Aorta (tissue), 5 donors: ENCODE results near the gene AP3B1. TPM values are rescaled to one million over a fixed set of nuclear protein-coding genes. Genes with fewer than 3 reads are reported as not detected.

Experiments used
- ATAC-seq: fragments of 200-7000 bp; cut with Tn5 transposase; one replicate; pipeline ENCODE4 v1.9.1; 2022; ENCODE audit warnings: moderate library complexity; ENCODE audit not compliant: low FRiP score
- DNase-seq, 2 donors: peaks; one replicate each; pipeline ENCODE4 v3.0.0-alpha.2; 2020
- H3K27ac ChIP-seq, 2 donors: one replicate each; pipeline ENCODE4 v1.5.1; 2013; ENCODE audit warnings: low read length in 2 of 2, mild to moderate bottlenecking in 2 of 2, moderate library complexity in 2 of 2, control low read depth in 1 of 2, inconsistent platforms in 1 of 2, low read depth in 1 of 2
- H3K27me3 ChIP-seq, 2 donors: one replicate each; pipeline ENCODE4 v1.6.1; 2013; ENCODE audit warnings: control low read depth in 1 of 2, low read length in 1 of 2, mild to moderate bottlenecking in 1 of 2, moderate library complexity in 1 of 2; ENCODE audit not compliant: insufficient read depth in 2 of 2, control insufficient read depth in 1 of 2
- H3K36me3 ChIP-seq, 2 donors: one replicate each; pipeline ENCODE4 v1.6.1; 2013; ENCODE audit warnings: control low read depth in 1 of 2, low read length in 1 of 2, mild to moderate bottlenecking in 1 of 2; ENCODE audit not compliant: insufficient read depth in 2 of 2, control insufficient read depth in 1 of 2
- H3K4me1 ChIP-seq, 2 donors: one replicate each; pipeline ENCODE4 v1.6.1; 2013; ENCODE audit warnings: low read length in 2 of 2, control low read depth in 1 of 2, mild to moderate bottlenecking in 1 of 2, moderate library complexity in 1 of 2; ENCODE audit not compliant: insufficient read depth in 2 of 2, control insufficient read depth in 1 of 2
- H3K4me3 ChIP-seq, 2 donors: one replicate each; pipeline ENCODE4 v1.5.1; 2013; ENCODE audit warnings: low read length in 2 of 2, control low read depth in 1 of 2, mild to moderate bottlenecking in 1 of 2
- H3K9me3 ChIP-seq: one replicate; pipeline ENCODE4 v1.6.1; 2013; ENCODE audit warnings: mild to moderate bottlenecking, low read length; ENCODE audit not compliant: control insufficient read depth
- WGBS, 2 donors: extraction: QIAGEN DNeasy Blood & Tissue Kit; methylation state at CpG; one replicate each; pipeline ENCODE4 v1.1.7; 2013; 5-methylcytosine and 5-hydroxymethylcytosine counted together
- intact Hi-C, 2 donors: fragments of 100-400 bp; cut with DNase I; formaldehyde crosslinking; loops; one replicate each; pipeline versions ENCODE4 v1.14.2 to v1.15.0; 2022
- polyA plus RNA-seq, 2 donors: library from polyadenylated mRNA; stranded (reverse); fragments of 200-250 nt; gene quantifications; one replicate each; pipeline ENCODE4 v1.2.3, GENCODE V29; 2013
- total RNA-seq, 2 donors: library from RNA; stranded (reverse); fragmentation: NEBNext Ultra II Directional; extraction: Animal tissue kit (Norgen Biotek cat#: 25700); gene quantifications; one replicate each; pipeline ENCODE4 v1.2.1, GENCODE V29; 2021
- donor health status: healthy with polysubstance abuse.
- donor health status: Bipolar disorder and iron deficiency.
- donor health status: DM: no; HTN: no; CAD: no.
- donor health status: DM: no; HTN: no; CAD: no.
- donor health status: DM: yes; HTN: yes; CAD: no.

AP3B1 gene
- total and polyA plus RNA-seq, 4 donors: 17.8 to 46.7 (median 37.1) TPM

DNA sequence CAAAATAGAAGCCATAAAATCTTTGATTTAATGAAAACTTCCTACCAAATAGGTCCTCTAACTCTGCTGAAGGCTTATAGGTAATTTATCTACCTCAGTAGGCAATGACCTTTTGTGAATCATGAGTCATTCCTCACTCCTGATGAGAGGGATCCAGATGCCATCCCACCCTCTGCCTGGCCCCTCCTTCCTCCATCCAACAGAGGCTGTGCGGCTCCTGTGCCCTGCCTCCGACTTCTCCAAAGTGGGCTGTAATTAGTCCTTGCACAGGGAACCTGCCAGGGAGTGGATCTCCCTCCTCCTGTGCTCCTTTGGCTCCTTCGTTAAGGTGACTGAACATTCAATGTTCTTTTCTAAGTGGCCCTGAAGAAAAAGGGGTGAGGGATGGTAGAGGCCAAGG lies 304.5 kb downstream of the AP3B1 start:
- Histone ChIP-seq H3K4me3 (no peak overlapping the region), H3K27me3 (no peaks in the 10 kb centered on the region), H3K36me3 (no peaks in the 10 kb centered on the region), H3K4me1 (peaks cover 0 to 3% of the 10 kb centered on the region in 2 donors), H3K27ac (no peak overlapping the region), H3K9me3 (no peaks in the 10 kb centered on the region)
- no peak for DNase-seq
- ATAC-seq: no peak
- WGBS, 2 donors: 85 to 95% methylated on average over 3 of the region's 3 CpGs
- intact Hi-C loops: no loop called here

DNA sequence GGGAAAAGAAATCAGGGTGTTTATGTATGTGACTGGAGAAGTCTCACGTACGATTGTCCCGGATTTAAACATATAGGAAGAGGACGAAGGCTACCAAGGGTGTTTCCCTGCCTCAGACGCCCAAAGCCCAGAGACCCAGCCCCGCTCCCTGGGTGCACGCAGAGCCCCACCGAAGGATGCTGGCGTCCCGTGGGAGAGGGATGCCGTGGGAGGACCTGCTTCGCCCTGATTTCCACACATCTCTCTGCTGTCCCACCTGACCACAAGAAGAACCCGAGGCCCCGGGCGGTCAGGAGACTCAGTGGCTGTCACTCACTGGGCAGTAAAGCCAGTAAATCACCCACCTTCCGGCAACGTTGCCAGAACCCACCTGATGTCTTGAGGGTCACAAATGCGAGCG lies 306.5 kb downstream of the AP3B1 start:
- intact Hi-C loops: no loop called here
- no peak for ATAC-seq
- H3K4me3 ChIP-seq: no peak overlapping the region
- no peaks in the 10 kb centered on the region for H3K36me3 ChIP-seq
- no peaks in the 10 kb centered on the region for H3K9me3 ChIP-seq
- DNase-seq: no peak
- no peaks in the 10 kb centered on the region for H3K27me3 ChIP-seq
- H3K27ac ChIP-seq: no peak overlapping the region
- WGBS, 2 donors: 93% methylated on average over 17 to 19 of the region's 19 CpGs
- peaks cover 0 to 4% of the 10 kb centered on the region in 2 donors for H3K4me1 ChIP-seq

DNA sequence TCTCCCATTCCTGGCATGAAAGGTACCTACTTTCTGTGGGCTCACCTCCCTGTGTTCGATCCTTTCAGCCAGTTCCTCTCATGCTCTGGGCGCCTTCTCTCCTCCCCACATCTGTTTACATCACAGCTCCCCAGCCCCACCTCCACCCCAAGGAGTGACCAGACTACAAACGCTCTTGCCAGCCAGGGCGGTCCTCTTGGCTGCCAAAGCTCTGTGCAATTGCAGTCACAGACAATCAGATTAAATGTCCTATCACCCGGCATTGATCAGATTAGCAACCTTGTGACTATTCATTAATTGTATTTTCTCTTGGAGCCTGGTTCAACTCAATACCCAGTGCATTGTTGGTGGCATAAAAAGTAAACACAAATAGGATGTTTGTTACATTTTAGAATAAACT lies 307.2 kb downstream of the AP3B1 start:
- intact Hi-C loops: no loop called here
- DNase-seq: no peak
- H3K27me3 ChIP-seq: no peaks in the 10 kb centered on the region
- ATAC-seq: no peak
- 54 to 56% methylated on average over 5 of the region's 5 CpGs for WGBS, 2 donors
- peaks cover 0 to 4% of the 10 kb centered on the region in 2 donors for H3K4me1 ChIP-seq
- no peaks in the 10 kb centered on the region for H3K9me3 ChIP-seq
- H3K27ac ChIP-seq: no peak overlapping the region
- H3K4me3 ChIP-seq: no peak overlapping the region
- H3K36me3 ChIP-seq: no peaks in the 10 kb centered on the region

DNA sequence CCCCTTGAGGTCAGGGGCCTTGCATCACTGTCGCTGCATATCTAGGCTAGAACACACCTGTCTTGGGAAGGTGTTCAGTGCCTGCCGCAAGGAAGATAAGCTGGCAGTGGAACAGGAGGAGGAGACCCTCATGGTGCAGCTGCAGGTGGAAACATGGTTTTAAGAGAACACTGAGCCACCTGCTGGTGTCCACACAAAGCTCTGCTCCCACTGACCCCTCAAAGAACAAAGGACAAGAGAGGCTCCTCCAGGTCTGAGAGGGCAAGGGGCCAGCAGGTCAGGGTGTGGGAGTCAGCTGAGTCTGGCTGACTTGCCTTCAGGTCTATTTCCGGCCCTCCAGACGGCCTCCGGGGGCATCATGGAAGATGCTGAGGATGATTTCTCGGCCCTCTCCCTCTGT lies 308.2 kb downstream of the AP3B1 start:
- Histone ChIP-seq H3K4me3 (no peak overlapping the region), H3K9me3 (no peaks in the 10 kb centered on the region), H3K4me1 (peaks cover 0 to 4% of the 10 kb centered on the region in 2 donors), H3K36me3 (no peaks in the 10 kb centered on the region), H3K27ac (no peak overlapping the region), H3K27me3 (no peaks in the 10 kb centered on the region)
- intact Hi-C loops: no loop called here
- no peak for ATAC-seq
- DNase-seq: no peak
- WGBS, 2 donors: 88 to 95% methylated on average over 6 of the region's 6 CpGs

DNA sequence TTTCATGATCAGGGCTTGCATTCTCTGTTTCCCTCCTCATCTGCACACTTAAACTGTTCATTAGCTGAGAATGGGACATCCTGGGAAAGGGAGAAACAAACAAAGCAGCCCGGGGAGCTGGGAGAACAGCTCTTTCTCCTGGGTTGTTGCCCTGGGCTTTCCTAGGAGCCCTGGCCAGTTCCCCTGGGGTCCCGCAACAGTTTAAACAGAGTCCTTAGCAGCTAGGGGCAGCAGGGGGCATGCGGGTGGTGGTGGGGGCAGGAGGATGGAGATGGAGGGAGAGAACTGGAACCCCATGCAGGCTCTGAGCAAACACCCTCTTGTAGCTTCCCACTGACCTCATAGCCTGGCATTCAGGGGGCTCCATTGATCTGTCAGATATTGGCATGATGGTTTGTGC lies 309.3 kb downstream of the AP3B1 start:
- H3K36me3 ChIP-seq: no peaks in the 10 kb centered on the region
- DNase-seq (no peak), ATAC-seq (no peak)
- 41 to 48% methylated on average over 3 of the region's 3 CpGs for WGBS, 2 donors
- no peak overlapping the region for H3K27ac ChIP-seq
- peaks cover 0 to 4% of the 10 kb centered on the region in 2 donors for H3K4me1 ChIP-seq
- intact Hi-C loops: no loop called here
- H3K27me3 ChIP-seq: no peaks in the 10 kb centered on the region
- no peak overlapping the region for H3K4me3 ChIP-seq
- H3K9me3 ChIP-seq: no peaks in the 10 kb centered on the region

DNA sequence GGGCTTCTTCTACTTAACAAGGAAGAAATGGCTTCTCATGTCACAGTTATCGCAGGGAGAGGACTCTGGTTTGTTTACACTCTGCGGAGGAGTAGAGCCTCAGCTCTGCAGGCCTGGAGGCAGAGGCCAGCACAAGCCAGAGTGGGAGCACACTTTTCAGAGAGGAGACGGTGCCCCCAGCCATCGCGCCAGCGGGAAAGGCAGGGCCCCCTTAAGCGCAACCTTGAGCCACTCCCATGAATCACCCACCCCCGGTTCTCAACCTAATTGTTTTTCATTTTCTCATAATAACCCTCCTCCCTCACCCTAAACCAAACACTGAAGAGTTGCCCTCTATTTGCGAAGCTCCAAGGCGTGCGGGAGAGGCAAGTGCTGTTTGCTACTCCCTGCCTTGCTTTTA lies 309.9 kb downstream of the AP3B1 start:
- ATAC-seq: no peak
- peaks cover 0 to 4% of the 10 kb centered on the region in 2 donors for H3K4me1 ChIP-seq
- 71 to 75% methylated on average over 11 of the region's 11 CpGs for whole genome bisulfite sequencing, 2 donors
- no peak overlapping the region for H3K4me3 ChIP-seq
- intact Hi-C loops: no loop called here
- H3K27me3 ChIP-seq: no peaks in the 10 kb centered on the region
- H3K27ac ChIP-seq: no peak overlapping the region
- no peak for DNase-seq
- no peaks in the 10 kb centered on the region for H3K36me3 ChIP-seq
- no peaks in the 10 kb centered on the region for H3K9me3 ChIP-seq

DNA sequence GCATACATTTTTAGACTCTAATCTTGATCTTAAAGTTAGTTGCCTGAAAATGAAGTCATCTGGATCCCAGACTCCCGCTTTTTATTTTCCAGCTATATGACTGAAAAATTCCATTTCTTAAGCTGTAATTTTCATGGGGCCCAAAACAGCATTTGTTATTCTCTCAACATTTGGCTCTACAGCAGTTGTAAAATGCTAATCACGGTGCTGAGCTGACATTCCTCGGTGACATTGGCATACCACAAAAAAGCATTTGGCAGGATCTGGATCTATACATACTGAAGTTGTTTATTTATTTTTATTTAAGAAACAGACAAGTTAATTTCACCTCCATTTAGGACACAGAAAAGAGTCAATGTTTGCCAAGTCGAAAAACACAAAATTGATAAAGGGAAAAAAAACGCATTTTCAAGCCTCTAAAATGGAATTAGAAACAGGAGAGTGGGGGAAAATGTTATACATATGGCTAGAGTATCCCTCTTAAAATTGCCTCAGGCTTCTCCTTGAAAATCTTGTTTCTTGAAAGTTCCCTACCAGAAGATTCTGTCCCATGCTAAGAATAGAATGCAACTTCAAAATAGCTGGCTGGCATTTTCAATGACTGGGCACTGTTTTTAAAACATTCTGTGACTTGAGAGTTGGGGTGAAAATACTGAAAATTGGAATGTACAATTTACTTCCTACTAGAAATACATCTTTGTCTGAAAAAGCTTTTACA lies 310.9 kb downstream of the AP3B1 start:
- H3K27me3 ChIP-seq: no peaks in the 10 kb centered on the region
- H3K27ac ChIP-seq: peak overlapping the region; percentile 14 to 17
- intact Hi-C loops: no loop called here
- WGBS, 2 donors: 11 to 16% methylated on average over 5 of the region's 5 CpGs
- no peak overlapping the region for H3K4me3 ChIP-seq
- DNase-seq: no peak
- H3K36me3 ChIP-seq: no peaks in the 10 kb centered on the region
- ATAC-seq: no peak
- peaks cover 0 to 4% of the 10 kb centered on the region in 2 donors for H3K4me1 ChIP-seq
- H3K9me3 ChIP-seq: no peaks in the 10 kb centered on the region

DNA sequence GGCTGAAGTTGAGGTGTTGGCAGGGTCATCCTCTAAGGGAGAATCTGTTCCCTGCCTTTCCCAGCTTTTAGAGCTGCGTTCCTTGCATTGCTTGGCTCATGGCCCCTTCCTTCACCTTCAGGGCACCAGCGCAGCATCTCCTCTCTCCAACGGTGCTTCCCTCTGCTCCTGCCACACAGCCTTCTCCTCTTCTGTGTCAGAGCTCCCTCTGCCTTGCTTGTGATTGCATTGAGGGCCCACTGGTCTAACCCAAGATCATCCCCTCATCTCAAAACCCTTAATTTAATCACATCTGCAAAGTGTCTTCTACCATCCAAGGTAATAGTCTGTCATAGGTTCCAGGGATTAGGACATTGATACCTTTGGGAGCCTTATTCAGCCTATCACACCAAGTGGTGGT lies 312.7 kb downstream of the AP3B1 start:
- Histone ChIP-seq H3K27me3 (no peaks in the 10 kb centered on the region), H3K36me3 (no peaks in the 10 kb centered on the region), H3K4me1 (peaks cover 0 to 4% of the 10 kb centered on the region in 2 donors), H3K4me3 (no peak overlapping the region), H3K9me3 (no peaks in the 10 kb centered on the region), H3K27ac (no peak overlapping the region)
- DNase-seq: no peak
- 95 to 96% methylated on average over 3 of the region's 3 CpGs for WGBS, 2 donors
- intact Hi-C loops: no loop called here
- no peak for ATAC-seq

DNA sequence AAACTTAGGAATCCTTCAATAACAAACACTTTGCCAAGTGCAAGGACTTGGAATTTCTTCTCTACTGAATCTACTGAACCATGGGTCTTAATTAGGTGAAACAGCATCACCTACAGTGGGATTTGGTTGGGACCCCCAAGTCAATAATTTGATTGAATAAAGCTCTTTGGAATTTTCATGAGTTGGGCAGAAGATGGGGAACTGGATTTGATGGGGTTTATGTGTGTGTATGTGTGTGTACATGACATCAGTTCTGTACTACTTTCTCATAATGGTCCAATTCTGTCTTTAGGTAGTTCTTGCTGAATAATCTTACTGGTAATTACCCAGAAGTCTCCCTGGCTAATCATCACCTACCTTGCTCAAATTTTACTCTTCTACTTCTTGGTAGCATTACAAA lies 319.9 kb downstream of the AP3B1 start:
- no peak overlapping the region for H3K4me3 ChIP-seq
- H3K36me3 ChIP-seq: no peaks in the 10 kb centered on the region
- H3K4me1 ChIP-seq: no peaks in the 10 kb centered on the region
- H3K27me3 ChIP-seq: peaks cover 0 to 1% of the 10 kb centered on the region in 2 donors
- DNase-seq (no peak), ATAC-seq (no peak)
- H3K27ac ChIP-seq: no peak overlapping the region
- intact Hi-C loops: no loop called here
- no peaks in the 10 kb centered on the region for H3K9me3 ChIP-seq
